Tibial nerve (tissue), 3 donors: ENCODE measurements around the gene MMP1.

Experiments used
- CTCF ChIP-seq, 5 experiments: fragments of 200-600 bp in 3 of 5; fragments of 450-650 bp in 2 of 5; sonication (generic) in 3 of 5; IDR thresholded peaks; one replicate each; pipeline ENCODE4 v1.5.1; 2016 to 2019; ENCODE audit warnings: antibody characterized with exemption in 5 of 5, mild to moderate bottlenecking in 3 of 5, moderate library complexity in 2 of 5
- POLR2A ChIP-seq, 2 donors: fragments of 450-650 bp; IDR thresholded peaks; one replicate each; pipeline ENCODE4 v1.6.1; 2017; ENCODE audit warnings: antibody characterized with exemption in 2 of 2, mild to moderate bottlenecking in 2 of 2, moderate library complexity in 2 of 2

- TF ChIP-seq CTCF (IDR thresholded peaks at IDR 0.05): no peak
- no peak for TF ChIP-seq POLR2A (IDR thresholded peaks at IDR 0.05)
Observed at GRCh38 chr11:102757823-102758549, 40.0 kb downstream of the MMP1 start.
